HCT116 (cell line): ENCODE data around the gene LGALS9. TPM values are rescaled to one million over a fixed set of nuclear protein-coding genes. Genes with fewer than 3 reads are reported as not detected.

ENCODE experiments used
- ATAC-seq: fragments of 200-7000 bp; cut with Tn5 transposase; 2 replicates; pipeline ENCODE4 v1.9.1; 2020; ENCODE audit warnings: mild to moderate bottlenecking, moderate library complexity
- BruUV-seq: library from RNA; stranded (reverse); fragments of 400-500 nt; replicated peaks from 2 replicates; lab custom pipeline; 2021; lab: Mats Ljungman, UMichigan
- CTCF ChIA-PET: fragments of 300-600 bp; sonication (Branson Sonifier 250); formaldehyde crosslinking; loops from one replicate; lab custom pipeline; 2021; ENCODE audit warnings: antibody characterized with exemption; lab: Charles Lee
- POLR2A ChIA-PET: fragments of 300-600, 350-600 bp; sonication (Branson Sonifier 250); formaldehyde crosslinking; loops from one replicate; lab custom pipeline; 2021; ENCODE audit warnings: antibody characterized with exemption; lab: Charles Lee
- RAD21 ChIA-PET, 2 experiments: fragments of 300-600 bp; sonication (Branson Sonifier 250); formaldehyde crosslinking; loops; one replicate each; lab custom pipeline; 2023; ENCODE audit warnings: low total read pairs in 2 of 2; ENCODE audit not compliant: uncharacterized antibody in 2 of 2, unreplicated experiment in 2 of 2, low non-redundant PET in 1 of 2; lab: Charles Lee
- DNase-seq: peaks from one replicate; pipeline ENCODE4 v3.0.0-alpha.2; 2010; ENCODE audit warnings: low read depth, low spot score
- H2AFZ ChIP-seq: fragments of 200-600 bp; shearing (Covaris generic), sonication (generic); 2 replicates; pipeline ENCODE4 v1.6.1; 2017; ENCODE audit warnings: low read depth, mixed run types, mixed read lengths, antibody characterized with exemption, low read length; ENCODE audit not compliant: poor library complexity, severe bottlenecking
- H3K27ac ChIP-seq: 2 replicates; pipeline ENCODE4 v1.5.1; 2012; ENCODE audit warnings: low read depth, low read length
- H3K27me3 ChIP-seq: fragments of 200-600 bp; sonication (generic); 2 replicates; pipeline ENCODE4 v1.6.1; 2016; ENCODE audit warnings: mixed run types, low read length, mixed read lengths; ENCODE audit not compliant: insufficient read depth
- H3K36me3 ChIP-seq, 2 experiments: fragments of 200-500 bp in 1 of 2; fragments of 200-600 bp in 1 of 2; sonication (Bioruptor generic) in 1 of 2; sonication (generic) in 1 of 2; 2 replicates each; pipeline versions ENCODE4 v1.5.1 to v1.6.1; 2014 to 2016; ENCODE audit warnings: low read length in 2 of 2, inconsistent platforms in 1 of 2, mixed read lengths in 1 of 2, mixed run types in 1 of 2; ENCODE audit not compliant: insufficient read depth in 2 of 2, control insufficient read depth in 1 of 2
- H3K4me1 ChIP-seq, 2 experiments: fragments of 200-600 bp in 1 of 2; sonication (generic) in 1 of 2; 2 replicates each; pipeline versions ENCODE4 v1.5.1 to v1.6.1; 2012 to 2017; ENCODE audit warnings: low read length in 2 of 2, inconsistent platforms in 1 of 2, mild to moderate bottlenecking in 1 of 2, mixed read lengths in 1 of 2, mixed run types in 1 of 2, moderate library complexity in 1 of 2; ENCODE audit not compliant: insufficient read depth in 2 of 2, control insufficient read depth in 1 of 2
- H3K4me2 ChIP-seq: fragments of 200-600 bp; sonication (generic); 2 replicates; pipeline ENCODE4 v1.6.1; 2017; ENCODE audit warnings: mixed run types, low read length, mixed read lengths
- H3K4me3 ChIP-seq, 2 experiments: fragments of 200-600 bp in 1 of 2; sonication (generic) in 1 of 2; replicated peaks in 1 of 2; 2 replicates each; pipeline ENCODE4 v1.5.1; 2011 to 2016; ENCODE audit warnings: low read length in 2 of 2, control low read depth in 1 of 2, low read depth in 1 of 2, mild to moderate bottlenecking in 1 of 2, mixed read lengths in 1 of 2, mixed run types in 1 of 2
- H3K79me2 ChIP-seq: fragments of 200-600 bp; sonication (generic); 2 replicates; pipeline ENCODE4 v1.6.1; 2017; ENCODE audit warnings: mild to moderate bottlenecking, mixed run types, low read length, moderate library complexity, mixed read lengths; ENCODE audit not compliant: insufficient read depth
- H3K9ac ChIP-seq: fragments of 200-600 bp; sonication (generic); 2 replicates; pipeline ENCODE4 v1.6.1; 2016; ENCODE audit warnings: low read length, mixed read lengths
- H3K9me2 ChIP-seq: fragments of 200-600 bp; sonication (generic), shearing (Covaris generic); 2 replicates; pipeline ENCODE4 v1.6.1; 2017; ENCODE audit warnings: mixed run types, mild to moderate bottlenecking, moderate library complexity; ENCODE audit not compliant: insufficient read depth
- H3K9me3 ChIP-seq, 2 experiments: fragments of 200-500 bp in 1 of 2; fragments of 200-600 bp in 1 of 2; sonication (Bioruptor generic) in 1 of 2; sonication (generic) in 1 of 2; 2 replicates each; pipeline ENCODE4 v1.6.1; 2014 to 2017; ENCODE audit warnings: low read length in 2 of 2, mixed read lengths in 2 of 2, inconsistent platforms in 1 of 2, low read depth in 1 of 2, mild to moderate bottlenecking in 1 of 2, mixed run types in 1 of 2, moderate library complexity in 1 of 2; ENCODE audit not compliant: control insufficient read depth in 1 of 2, insufficient read depth in 1 of 2
- H4K20me1 ChIP-seq: fragments of 200-600 bp; sonication (generic), shearing (Covaris generic); 2 replicates; pipeline ENCODE4 v1.6.1; 2017; ENCODE audit warnings: mixed run types, mild to moderate bottlenecking, moderate library complexity; ENCODE audit not compliant: insufficient read depth
- ATF3 ChIP-seq: IDR thresholded peaks from 2 replicates; pipeline ENCODE4 v1.6.1; 2012
- CEBPB ChIP-seq: IDR thresholded peaks from 2 replicates; pipeline ENCODE4 v1.6.1; 2012; ENCODE audit warnings: low read depth
- EGR1 ChIP-seq: IDR thresholded peaks from 2 replicates; pipeline ENCODE4 v1.6.1; 2012; ENCODE audit warnings: low read depth
- FOSL1 ChIP-seq: IDR thresholded peaks from 2 replicates; pipeline ENCODE4 v1.6.1; 2012; ENCODE audit warnings: low read depth
- JUND ChIP-seq: IDR thresholded peaks from 2 replicates; pipeline ENCODE4 v1.6.1; 2012
- POLR2A ChIP-seq: IDR thresholded peaks from 2 replicates; pipeline ENCODE4 v1.7.0; 2011; ENCODE audit warnings: borderline replicate concordance; ENCODE audit not compliant: insufficient read depth, insufficient read length; ENCODE audit errors: extremely low read depth
- POLR2AphosphoS5 ChIP-seq: IDR thresholded peaks from 2 replicates; pipeline ENCODE4 v1.6.1; 2011; ENCODE audit warnings: mild to moderate bottlenecking, low read depth, low read length, moderate library complexity
- RAD21 ChIP-seq: IDR thresholded peaks from 2 replicates; pipeline ENCODE4 v1.6.1; 2012; ENCODE audit warnings: low read depth, mild to moderate bottlenecking
- REST ChIP-seq: IDR thresholded peaks from 2 replicates; pipeline ENCODE4 v1.6.1; 2012; ENCODE audit warnings: low read depth
- SIN3A ChIP-seq: IDR thresholded peaks from 2 replicates; pipeline ENCODE4 v1.6.1; 2012; ENCODE audit warnings: low read depth
- SP1 ChIP-seq: IDR thresholded peaks from 2 replicates; pipeline ENCODE4 v1.6.1; 2012; ENCODE audit warnings: low read depth
- TCF7L2 ChIP-seq: IDR thresholded peaks from 2 replicates; pipeline ENCODE4 v1.7.0; 2011; ENCODE audit warnings: borderline replicate concordance, inconsistent platforms; ENCODE audit not compliant: insufficient read depth, insufficient read length; ENCODE audit errors: extremely low read depth
- YY1 ChIP-seq: IDR thresholded peaks from 2 replicates; pipeline ENCODE4 v1.6.1; 2011; ENCODE audit warnings: low read length, low read depth, moderate library complexity, mild to moderate bottlenecking; ENCODE audit not compliant: insufficient replicate concordance; ENCODE audit errors: extremely low read depth
- ZFX ChIP-seq: fragments of 450-650 bp; IDR thresholded peaks from 2 replicates; pipeline ENCODE4 v1.6.1; 2017
- intact Hi-C: fragments of 100-400 bp; cut with micrococcal nuclease; formaldehyde crosslinking; loops from 2 replicates; pipeline ENCODE4 v1.10.0; 2022
- total RNA-seq: library from RNA; stranded (reverse); gene quantifications from one replicate; pipeline ENCODE4 v1.2.1, GENCODE V29; 2021; ENCODE audit not compliant: unreplicated experiment

LGALS9 gene
- total RNA-seq, 1 experiment from 2014 or later: 1.9 TPM

GRCh38 chr17:27603880-27604794 lies 26.9 kb upstream of the LGALS9 start:
- POLR2A ChIA-PET: no interaction called here
- RAD21 ChIA-PET: no interaction called here
- TF ChIP-seq REST (no peak), JUND (no peak), ATF3 (no peak), SP1 (no peak), CEBPB (no peak), POLR2A (no peak), SIN3A (no peak), POLR2AphosphoS5 (no peak), FOSL1 (no peak), TCF7L2 (no peak), ZFX (no peak), YY1 (no peak), EGR1 (no peak), RAD21 (no peak)
- intact Hi-C loops: loop anchor here (1.0 to 2.0 kb wide), 2 partner anchors 47 to 153 kb away; no protein-coding TSS in a partner anchor
- DNase-seq: no peak
- no peak overlapping the region for H2AFZ ChIP-seq
- no TSS peak for BruUV-seq
- H3K9me3 ChIP-seq: no peaks in the 10 kb centered on the region
- no peak overlapping the region for H3K27ac ChIP-seq
- no peaks in the 10 kb centered on the region for H3K9me2 ChIP-seq
- H3K27me3 ChIP-seq: no peaks in the 10 kb centered on the region
- no peak overlapping the region for H3K4me3 ChIP-seq
- CTCF ChIA-PET: interaction anchor here (1.2 to 2.3 kb wide), 6 partner anchors 46 to 368 kb away, joined by 3 to 18 read pairs (median 4); no protein-coding TSS in a partner anchor
- no peak overlapping the region for H3K4me2 ChIP-seq
- no peak for ATAC-seq
- H3K36me3 ChIP-seq: no peaks in the 10 kb centered on the region
- H4K20me1 ChIP-seq: no peaks in the 10 kb centered on the region
- H3K4me1 ChIP-seq: peaks cover 12 to 16% of the 10 kb centered on the region in 2 experiments
- no peaks in the 10 kb centered on the region for H3K79me2 ChIP-seq
- no peak overlapping the region for H3K9ac ChIP-seq
